SK-N-SH (cell line): Measurements from ENCODE around the gene MPV17. TPM values are rescaled to one million over a fixed set of nuclear protein-coding genes. Genes with fewer than 3 reads are reported as not detected.

Experiments used
- CTCF ChIA-PET: fragments of 300-600, 350-600 bp; formaldehyde crosslinking; extraction: SDS; loops from one replicate; lab custom pipeline; 2021; lab: Yijun Ruan, JAX
- POLR2A ChIA-PET: fragments of 350-600 bp; sonication (Branson Sonifier 250); formaldehyde crosslinking; extraction: SDS; loops from one replicate; lab custom pipeline; 2020; ENCODE audit warnings: antibody characterized with exemption, inconsistent platforms; lab: Yijun Ruan, JAX
- DNase-seq: peaks from one replicate; pipeline ENCODE4 v3.0.0; 2012
- H2AFZ ChIP-seq: fragments of 200-600 bp; sonication (generic); 2 replicates; pipeline ENCODE4 v1.8.1; 2016; ENCODE audit warnings: antibody characterized with exemption, mild to moderate bottlenecking, low read depth
- H3F3A ChIP-seq: fragments of 200-600 bp; sonication (generic); replicated peaks from 2 replicates; pipeline ENCODE3; 2016; ENCODE audit warnings: antibody characterized with exemption, mild to moderate bottlenecking; ENCODE audit not compliant: insufficient read depth
- H3K27ac ChIP-seq, 2 experiments: fragments of 200-500 bp in 1 of 2; fragments of 200-600 bp in 1 of 2; sonication (Bioruptor generic) in 1 of 2; sonication (generic), shearing (Covaris generic) in 1 of 2; 2 replicates each; pipeline versions ENCODE4 v1.5.1 to v1.6.1; 2014 to 2016; ENCODE audit warnings: low read depth in 2 of 2, inconsistent platforms in 1 of 2, low read length in 1 of 2, mild to moderate bottlenecking in 1 of 2, mixed read lengths in 1 of 2
- H3K27me3 ChIP-seq: fragments of 200-600 bp; sonication (generic), shearing (Covaris generic); 2 replicates; pipeline ENCODE4 v1.6.1; 2016; ENCODE audit warnings: mixed run types; ENCODE audit not compliant: insufficient read depth
- H3K36me3 ChIP-seq, 2 experiments: fragments of 200-500 bp in 1 of 2; fragments of 200-600 bp in 1 of 2; sonication (Bioruptor generic) in 1 of 2; sonication (generic) in 1 of 2; replicated peaks in 1 of 2; 2 replicates each; pipeline versions ENCODE3 to v1.5.1; 2014 to 2016; ENCODE audit warnings: low read length in 1 of 2, mild to moderate bottlenecking in 1 of 2; ENCODE audit not compliant: insufficient read depth in 2 of 2, control insufficient read depth in 1 of 2
- H3K4me1 ChIP-seq, 2 experiments: fragments of 200-500 bp in 1 of 2; fragments of 200-600 bp in 1 of 2; sonication (Bioruptor generic) in 1 of 2; sonication (generic), shearing (Covaris generic) in 1 of 2; 2 replicates each; pipeline versions ENCODE4 v1.5.1 to v1.6.1; 2014 to 2016; ENCODE audit warnings: low read depth in 1 of 2, low read length in 1 of 2, mixed run types in 1 of 2; ENCODE audit not compliant: insufficient read depth in 2 of 2, control insufficient read depth in 1 of 2
- H3K4me2 ChIP-seq: fragments of 200-600 bp; sonication (generic), shearing (Covaris generic); 2 replicates; pipeline ENCODE4 v1.6.1; 2017; ENCODE audit warnings: mixed run types
- H3K4me3 ChIP-seq, 2 experiments: fragments of 200-500 bp in 1 of 2; fragments of 200-600 bp in 1 of 2; sonication (Bioruptor generic) in 1 of 2; sonication (generic), shearing (Covaris generic) in 1 of 2; 2 replicates each; pipeline versions ENCODE4 v1.5.1 to v1.8.1; 2014 to 2016; ENCODE audit warnings: low read depth in 2 of 2, inconsistent platforms in 1 of 2, low read length in 1 of 2, mild to moderate bottlenecking in 1 of 2, mixed read lengths in 1 of 2, moderate library complexity in 1 of 2
- H3K79me2 ChIP-seq: fragments of 200-600 bp; sonication (generic); 2 replicates; pipeline ENCODE4 v1.8.1; 2017; ENCODE audit warnings: mild to moderate bottlenecking; ENCODE audit not compliant: insufficient read depth
- H3K9ac ChIP-seq: fragments of 200-600 bp; sonication (generic); 2 replicates; pipeline ENCODE4 v1.6.1; 2017; ENCODE audit warnings: mixed run types
- H3K9me2 ChIP-seq: fragments of 200-600 bp; sonication (generic); 2 replicates; pipeline ENCODE4 v1.6.1; 2017; ENCODE audit warnings: mixed run types
- H3K9me3 ChIP-seq: fragments of 200-600 bp; sonication (generic); 2 replicates; pipeline ENCODE4 v1.6.1; 2017; ENCODE audit warnings: mixed run types, mild to moderate bottlenecking, moderate library complexity
- H4K20me1 ChIP-seq: fragments of 200-600 bp; sonication (generic); 2 replicates; pipeline ENCODE4 v1.6.1; 2017; ENCODE audit warnings: mild to moderate bottlenecking, mixed run types; ENCODE audit not compliant: insufficient read depth
- CHD2 ChIP-seq: fragments of 150-350 bp; IDR thresholded peaks from 2 replicates; pipeline ENCODE4 v1.6.1; 2018; ENCODE audit warnings: low read length; ENCODE audit not compliant: partially characterized antibody
- FOSL2 ChIP-seq: IDR thresholded peaks from 2 replicates; pipeline ENCODE4 v1.4.0; 2012; ENCODE audit warnings: low read depth, mild to moderate bottlenecking, moderate library complexity, borderline replicate concordance
- FOXM1 ChIP-seq: IDR thresholded peaks from 2 replicates; pipeline ENCODE4 v1.4.0; 2012; ENCODE audit warnings: low read depth, mild to moderate bottlenecking
- GATA2 ChIP-seq: sonication (generic); formaldehyde crosslinking; IDR thresholded peaks from 2 replicates; pipeline ENCODE4 v1.5.0; 2020; ENCODE audit warnings: mild to moderate bottlenecking, missing genetic modification reagents
- MEF2A ChIP-seq: IDR thresholded peaks from 2 replicates; pipeline ENCODE4 v1.4.0; 2012; ENCODE audit warnings: low read depth, borderline replicate concordance
- NFIC ChIP-seq: IDR thresholded peaks from 2 replicates; pipeline ENCODE4 v1.4.0; 2012; ENCODE audit warnings: borderline replicate concordance
- RAD21 ChIP-seq: IDR thresholded peaks from 2 replicates; pipeline ENCODE4 v1.6.1; 2012; ENCODE audit warnings: mild to moderate bottlenecking, low read length
- RCOR1 ChIP-seq: fragments of 150-350 bp; IDR thresholded peaks from 2 replicates; pipeline ENCODE4 v1.6.1; 2017; ENCODE audit warnings: antibody characterized with exemption, low read length
- SIN3A ChIP-seq: IDR thresholded peaks from 2 replicates; pipeline ENCODE4 v1.6.1; 2012; ENCODE audit warnings: low read depth, mild to moderate bottlenecking, low read length, moderate library complexity, borderline replicate concordance
- SMC3 ChIP-seq: IDR thresholded peaks from 2 replicates; pipeline ENCODE4 v1.6.1; 2012; ENCODE audit warnings: low read depth, low read length, improper control_type of control experiment
- TCF12 ChIP-seq: IDR thresholded peaks from 2 replicates; pipeline ENCODE4 v1.4.0; 2012
- WGBS: methylation state at CpG from one replicate; pipeline ENCODE4 v1.1.6; 2017; ENCODE audit warnings: low lambda C conversion rate; 5-methylcytosine and 5-hydroxymethylcytosine counted together
- polyA plus RNA-seq, 3 experiments: library from polyadenylated mRNA; depleted of rRNA; stranded (reverse); fragments of >200 nt; gene quantifications; 2 replicates each; pipeline ENCODE4 v1.2.3, GENCODE V29; 2012
- TF ChIP-seq, protein P1 (sequence below): fragments of 150-350 bp; IDR thresholded peaks from 2 replicates; pipeline ENCODE4 v1.6.1; 2017; ENCODE audit warnings: antibody characterized with exemption, low read length, low read depth, borderline replicate concordance
- TF ChIP-seq, protein P2 (sequence below): IDR thresholded peaks from 2 replicates; pipeline ENCODE4 v1.6.1; 2012; ENCODE audit warnings: mild to moderate bottlenecking, low read depth, low read length, moderate library complexity
- TF ChIP-seq, protein P3 (sequence below): IDR thresholded peaks from 2 replicates; pipeline ENCODE4 v1.4.0; 2012; ENCODE audit warnings: low read depth

Gene MPV17
- polyA plus RNA-seq, 1 of the 3 experiments (the other 2 are of a cell fraction), result 255 TPM

DNA sequence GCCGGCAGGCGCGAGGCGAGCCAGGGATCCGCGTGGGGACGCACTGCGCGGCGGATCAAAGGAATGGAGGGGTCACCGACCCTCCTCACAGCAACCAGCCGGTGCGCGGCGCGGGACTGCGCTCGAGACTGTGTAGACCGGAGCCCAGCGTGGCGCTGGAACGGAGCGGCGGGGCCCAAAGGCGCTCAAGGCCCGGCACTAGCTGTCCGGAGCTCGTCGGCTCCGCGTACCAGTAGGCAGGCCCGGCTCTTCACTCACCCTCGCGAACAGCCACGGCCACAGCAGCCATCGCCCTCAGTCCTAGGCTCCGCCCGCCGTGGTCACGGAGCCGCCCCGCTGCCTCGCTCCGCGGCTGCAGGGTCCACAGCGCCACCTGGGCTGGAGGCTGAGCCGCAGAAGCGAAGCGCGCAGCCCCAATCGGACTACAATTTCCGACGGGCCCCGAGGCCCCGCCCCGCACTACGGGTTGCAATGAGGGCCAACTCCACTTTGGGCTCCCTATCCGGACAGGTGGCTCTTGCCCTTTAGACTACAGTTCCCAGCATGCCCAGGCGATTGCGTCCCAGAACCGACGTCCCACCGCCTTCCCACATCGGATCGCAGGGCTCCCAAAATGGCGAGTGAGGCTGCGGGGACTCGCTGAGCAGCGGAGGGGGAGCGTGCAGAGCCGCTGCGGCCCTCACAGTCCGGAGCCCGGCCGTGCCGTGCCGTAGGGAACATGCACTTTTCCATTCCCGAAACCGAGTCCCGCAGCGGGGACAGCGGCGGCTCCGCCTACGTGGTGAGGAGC is 47.3 kb upstream of the MPV17 start, which contains the start of the genes EIF2B4 and SNX17 (continued):
- no peak for TF ChIP-seq MEF2A
- TF ChIP-seq SMC3, result peak; percentile 39; the same call in 1 of the 2 replicates
- no peak for TF ChIP-seq FOSL2
- TF ChIP-seq SIN3A, result peak; percentile 98
- TF ChIP-seq RAD21, result peak; percentile 55
- TF ChIP-seq, protein P1, sequence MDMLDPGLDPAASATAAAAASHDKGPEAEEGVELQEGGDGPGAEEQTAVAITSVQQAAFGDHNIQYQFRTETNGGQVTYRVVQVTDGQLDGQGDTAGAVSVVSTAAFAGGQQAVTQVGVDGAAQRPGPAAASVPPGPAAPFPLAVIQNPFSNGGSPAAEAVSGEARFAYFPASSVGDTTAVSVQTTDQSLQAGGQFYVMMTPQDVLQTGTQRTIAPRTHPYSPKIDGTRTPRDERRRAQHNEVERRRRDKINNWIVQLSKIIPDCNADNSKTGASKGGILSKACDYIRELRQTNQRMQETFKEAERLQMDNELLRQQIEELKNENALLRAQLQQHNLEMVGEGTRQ, result no peak
- TF ChIP-seq GATA2 (CRISPR knock-in tag), result no peak
- TF ChIP-seq CHD2, result peak; percentile 97
- TF ChIP-seq NFIC, result 0 out of 2 replicates have a peak, but pooled peaks have one; percentile 42
- no peak for TF ChIP-seq FOXM1
- TF ChIP-seq, protein P2, sequence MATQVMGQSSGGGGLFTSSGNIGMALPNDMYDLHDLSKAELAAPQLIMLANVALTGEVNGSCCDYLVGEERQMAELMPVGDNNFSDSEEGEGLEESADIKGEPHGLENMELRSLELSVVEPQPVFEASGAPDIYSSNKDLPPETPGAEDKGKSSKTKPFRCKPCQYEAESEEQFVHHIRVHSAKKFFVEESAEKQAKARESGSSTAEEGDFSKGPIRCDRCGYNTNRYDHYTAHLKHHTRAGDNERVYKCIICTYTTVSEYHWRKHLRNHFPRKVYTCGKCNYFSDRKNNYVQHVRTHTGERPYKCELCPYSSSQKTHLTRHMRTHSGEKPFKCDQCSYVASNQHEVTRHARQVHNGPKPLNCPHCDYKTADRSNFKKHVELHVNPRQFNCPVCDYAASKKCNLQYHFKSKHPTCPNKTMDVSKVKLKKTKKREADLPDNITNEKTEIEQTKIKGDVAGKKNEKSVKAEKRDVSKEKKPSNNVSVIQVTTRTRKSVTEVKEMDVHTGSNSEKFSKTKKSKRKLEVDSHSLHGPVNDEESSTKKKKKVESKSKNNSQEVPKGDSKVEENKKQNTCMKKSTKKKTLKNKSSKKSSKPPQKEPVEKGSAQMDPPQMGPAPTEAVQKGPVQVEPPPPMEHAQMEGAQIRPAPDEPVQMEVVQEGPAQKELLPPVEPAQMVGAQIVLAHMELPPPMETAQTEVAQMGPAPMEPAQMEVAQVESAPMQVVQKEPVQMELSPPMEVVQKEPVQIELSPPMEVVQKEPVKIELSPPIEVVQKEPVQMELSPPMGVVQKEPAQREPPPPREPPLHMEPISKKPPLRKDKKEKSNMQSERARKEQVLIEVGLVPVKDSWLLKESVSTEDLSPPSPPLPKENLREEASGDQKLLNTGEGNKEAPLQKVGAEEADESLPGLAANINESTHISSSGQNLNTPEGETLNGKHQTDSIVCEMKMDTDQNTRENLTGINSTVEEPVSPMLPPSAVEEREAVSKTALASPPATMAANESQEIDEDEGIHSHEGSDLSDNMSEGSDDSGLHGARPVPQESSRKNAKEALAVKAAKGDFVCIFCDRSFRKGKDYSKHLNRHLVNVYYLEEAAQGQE, result peak; percentile 72
- peak; percentile 82; the same call in 1 of the 2 replicates for TF ChIP-seq RCOR1
- peak; percentile 58; the same call in 1 of the 2 replicates for TF ChIP-seq TCF12

DNA sequence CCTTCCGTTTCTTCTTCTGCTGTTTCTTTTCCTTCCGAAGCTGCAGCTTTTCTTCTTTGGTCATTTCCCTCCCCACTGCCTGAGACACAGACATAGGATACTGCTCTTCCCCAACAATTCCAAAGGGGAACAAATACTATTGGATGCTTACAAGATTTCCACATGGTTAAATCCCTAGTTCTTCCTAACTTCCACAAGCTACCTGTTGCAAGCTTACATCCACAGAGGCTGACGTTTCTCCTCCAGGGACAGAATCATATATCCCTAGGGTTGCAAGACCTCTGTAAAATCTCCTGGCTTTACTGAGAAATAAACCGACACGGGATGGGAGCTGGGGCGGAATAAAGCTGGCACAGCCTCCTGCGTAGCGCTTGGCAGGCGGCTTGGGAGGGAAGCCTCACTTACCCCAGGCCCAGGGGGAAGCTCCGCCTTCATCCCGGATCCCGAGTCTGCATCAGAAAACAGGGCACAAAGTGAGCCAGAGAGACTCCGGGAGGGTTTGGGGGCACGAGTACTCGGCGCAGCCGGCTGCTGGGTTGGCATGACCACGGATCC is 46.7 kb upstream of the MPV17 start:
- Histone ChIP-seq H2AFZ (peak overlapping the region; percentile 51), H3K27ac (peak overlapping the region; percentile 79 to 89), H3K36me3 (peaks cover 50 to 62% of the 10 kb centered on the region in 2 experiments), H3K9me3 (no peaks in the 10 kb centered on the region), H4K20me1 (no peaks in the 10 kb centered on the region; the same call in 1 of the 2 replicates), H3K9ac (peak overlapping the region; percentile 91), H3K9me2 (no peaks in the 10 kb centered on the region), H3K4me2 (peak overlapping the region; percentile 91), H3F3A (peaks cover 13% of the 10 kb centered on the region), H3K79me2 (peaks cover 60% of the 10 kb centered on the region), H3K27me3 (no peaks in the 10 kb centered on the region), H3K4me1 (peaks cover 11 to 22% of the 10 kb centered on the region in 2 experiments; a peak in 3 of 4 replicates), H3K4me3 (peak overlapping the region; percentile 94 to 99)
- DNase-seq, result peak; percentile 92
- 3% methylated on average over 14 of the region's 18 CpGs for WGBS
- POLR2A ChIA-PET, result interaction anchor here (0.9 to 3.8 kb wide), 7 partner anchors 11 to 259 kb away, joined by 3 to 34 read pairs (median 5); partner anchors contain the start of genes CCDC121, GPN1, GTF3C2 and MPV17
- CTCF ChIA-PET, result interaction anchor here (0.7 to 3.2 kb wide), 18 partner anchors 9 to 284 kb away, joined by 3 to 36 read pairs (median 4); partner anchors contain the start of genes GTF3C2, MPV17, PPM1G and ZNF513
- TF ChIP-seq, protein P3, sequence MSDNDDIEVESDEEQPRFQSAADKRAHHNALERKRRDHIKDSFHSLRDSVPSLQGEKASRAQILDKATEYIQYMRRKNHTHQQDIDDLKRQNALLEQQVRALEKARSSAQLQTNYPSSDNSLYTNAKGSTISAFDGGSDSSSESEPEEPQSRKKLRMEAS, result peak; percentile 8; the same call in 1 of the 2 replicates
- no peak for TF ChIP-seq RAD21
